ENCODE data around the gene AKR7A2. TPM values are rescaled to one million over a fixed set of nuclear protein-coding genes. Genes with fewer than 3 reads are reported as not detected.

The AKR7A2 gene
- total RNA-seq (2014; rRNA removed; shearing (Covaris generic)) = 124 and 139 TPM in 2 replicates
- 119 and 160 TPM in 2 replicates for polyA plus RNA-seq (2015; cell fraction: cytosol; rRNA removed)
- 62.8 and 78.3 TPM in 2 replicates for polyA plus RNA-seq (2015; cell fraction: nucleus; rRNA removed)

DNA sequence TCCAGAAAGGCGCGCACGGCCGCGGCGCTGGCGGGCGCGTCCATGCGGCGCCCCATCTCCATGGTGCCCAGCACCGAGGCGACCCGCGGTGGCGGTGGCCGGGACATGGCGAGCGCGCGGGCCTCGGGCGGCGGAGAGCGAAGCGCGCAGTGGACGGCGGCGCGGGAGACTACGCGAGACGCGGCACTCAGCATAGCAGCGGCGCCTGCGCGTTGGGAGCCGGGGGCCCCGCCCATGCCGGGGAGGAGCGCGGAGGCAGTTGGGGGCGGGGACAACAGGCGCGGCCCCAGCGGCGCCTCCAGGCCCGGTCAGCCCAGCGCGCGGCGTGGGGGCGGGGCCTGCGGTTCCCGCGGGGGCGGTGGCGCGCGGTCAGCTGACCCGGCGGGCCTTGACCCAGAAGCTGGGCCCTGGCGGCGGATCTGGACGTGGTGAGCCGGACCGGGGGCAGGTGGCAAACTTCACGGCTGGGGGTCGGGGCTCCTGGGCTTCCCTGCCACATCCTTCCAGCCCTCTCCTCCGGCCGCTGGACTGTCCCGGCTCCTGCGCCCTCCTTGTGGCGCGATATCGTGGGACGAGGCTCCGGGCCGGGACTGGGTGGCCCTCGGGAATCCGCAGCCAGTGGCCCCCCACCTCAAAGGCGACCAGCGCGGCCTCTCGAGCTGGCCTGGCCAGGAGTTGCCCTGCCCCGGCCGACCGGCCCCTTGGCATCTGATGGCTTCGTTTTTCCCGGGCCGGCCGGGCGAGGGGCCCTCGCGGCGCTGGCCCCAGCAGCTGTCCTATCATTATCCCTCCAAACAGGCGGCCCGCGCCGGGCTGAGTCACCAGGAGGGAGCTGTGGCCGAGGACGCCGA is at the start of gene AKR7A2, which contains the start of gene SLC66A1:
TSS of gene AKR7A2 (minus strand) at position 214 of the 851 bp plus-strand sequence. CDS start at position 194, 20 bp downstream.
TSS of gene SLC66A1 (plus strand) at position 396 of the 851 bp plus-strand sequence. CDS start 5,352 bp downstream, outside the sequence.
- DNase-seq (ENCODE audit: low read depth) = peak; percentile 88

DNA sequence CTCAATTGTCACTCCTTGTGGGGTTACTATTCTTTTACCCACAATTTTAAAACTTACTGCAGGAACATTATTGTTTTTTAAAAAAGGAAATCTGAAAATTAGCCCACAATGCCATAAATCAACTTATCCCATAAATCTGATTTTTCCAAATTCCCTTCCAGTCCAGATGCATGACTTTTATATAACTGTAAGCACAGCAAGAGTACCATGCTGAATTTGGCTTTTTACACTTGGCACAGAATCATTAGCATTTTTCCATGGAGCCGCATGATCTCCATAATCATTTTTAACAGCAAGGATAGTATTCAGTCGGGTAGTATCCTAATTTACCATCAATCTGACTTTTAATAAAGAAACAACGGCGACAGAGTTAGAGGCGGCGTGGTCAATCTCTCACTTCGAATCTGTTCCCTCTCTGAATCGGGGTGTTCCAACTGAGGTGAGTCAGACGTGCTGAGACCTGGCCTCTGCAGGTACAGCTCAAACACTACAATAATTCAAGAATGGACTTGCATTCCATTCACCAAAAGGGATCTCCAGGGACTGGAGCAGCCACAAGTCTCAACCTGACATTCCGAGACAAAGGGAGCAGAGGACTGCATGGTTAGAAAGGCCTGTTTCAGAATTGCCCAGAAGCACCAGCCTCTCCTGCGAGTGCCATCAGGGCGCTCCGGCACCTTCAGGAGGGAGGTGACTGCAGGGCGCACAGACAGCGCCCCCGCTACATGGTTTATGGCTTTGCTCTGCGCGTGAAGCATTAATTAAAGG is 49.1 kb upstream of the AKR7A2 start:
- DNase-seq (ENCODE audit: low read depth) = no peak

DNA sequence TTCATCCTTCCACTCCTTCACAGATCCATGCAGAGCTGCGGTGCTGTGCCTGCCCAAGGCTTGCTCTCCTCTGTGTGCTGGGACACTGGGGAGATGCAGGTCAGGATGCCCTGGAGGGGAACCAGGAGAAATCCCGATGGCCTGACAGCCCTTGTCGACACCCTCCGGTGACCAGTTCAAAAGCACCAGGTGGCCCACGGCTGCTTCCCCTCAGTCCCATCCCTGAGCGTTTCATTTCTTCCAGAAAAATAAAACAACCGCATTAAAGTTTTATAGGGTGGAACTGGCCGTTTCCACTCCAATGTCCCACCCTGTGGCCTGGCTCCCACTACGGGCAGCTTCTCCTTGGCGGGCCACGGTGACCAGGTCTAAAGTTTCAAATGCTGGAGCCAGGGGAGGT is 48.5 kb upstream of the AKR7A2 start:
- no peak for DNase-seq (ENCODE audit: low read depth)

DNA sequence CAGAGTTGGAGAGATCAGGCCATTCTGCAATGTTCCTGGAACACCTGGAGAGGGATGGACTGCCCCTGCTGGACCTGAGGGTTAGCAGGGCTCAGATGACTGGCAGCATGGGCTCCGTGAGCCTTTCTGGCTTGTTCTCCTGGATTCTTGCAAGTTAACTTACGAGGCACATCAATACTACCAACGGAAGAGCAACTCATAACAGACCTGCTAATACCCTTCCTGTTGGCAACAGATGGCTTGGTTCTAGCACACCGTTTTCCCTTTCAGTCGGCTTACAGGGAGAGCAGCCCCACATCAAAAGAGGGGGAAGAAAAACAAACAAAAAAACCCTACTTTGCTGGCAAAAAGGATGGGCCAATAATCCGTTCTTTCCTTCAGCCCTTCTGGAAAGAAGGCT is 48.1 kb upstream of the AKR7A2 start:
- no peak for DNase-seq (ENCODE audit: low read depth)

DNA sequence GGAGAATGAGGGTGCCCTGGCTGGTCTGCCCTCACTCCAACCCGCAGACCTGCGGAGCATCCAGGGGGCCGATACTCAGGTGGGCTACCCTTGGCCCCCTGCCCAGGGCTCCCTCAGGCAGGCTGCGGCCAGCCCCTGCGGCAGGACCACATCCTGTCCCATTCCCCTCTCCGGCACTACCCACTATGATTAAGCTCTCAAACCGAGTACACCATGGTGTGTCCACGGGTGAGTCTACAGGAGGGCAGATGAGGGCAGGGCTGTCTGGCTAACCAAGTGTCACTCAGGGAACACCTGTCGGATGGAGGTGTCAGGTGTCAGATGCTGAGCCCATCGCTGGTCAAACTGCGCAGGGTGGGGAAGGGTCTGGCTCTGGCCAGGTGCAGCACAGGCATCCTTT is 47.4 kb upstream of the AKR7A2 start:
- no peak for DNase-seq (ENCODE audit: low read depth)

DNA sequence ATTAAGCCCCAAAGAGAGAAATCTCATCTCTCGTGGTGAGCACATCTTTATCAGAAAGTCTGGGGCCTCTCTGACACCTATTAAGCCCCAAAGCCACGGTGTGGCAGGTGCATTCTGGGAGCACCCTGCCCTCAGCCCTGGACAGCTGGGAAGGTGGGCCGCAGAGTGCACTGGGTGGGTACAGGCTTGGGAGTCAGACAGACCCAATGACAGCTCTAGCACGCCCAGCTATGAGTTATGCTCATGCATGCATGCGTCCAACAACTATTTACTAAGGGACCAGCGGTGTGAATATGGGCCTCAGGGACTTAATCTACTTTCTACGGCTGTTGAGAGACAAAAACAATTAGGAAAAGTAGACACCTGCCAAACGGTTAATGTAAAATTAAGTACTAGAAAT is 46.8 kb upstream of the AKR7A2 start:
- no peak for DNase-seq (ENCODE audit: low read depth)

DNA sequence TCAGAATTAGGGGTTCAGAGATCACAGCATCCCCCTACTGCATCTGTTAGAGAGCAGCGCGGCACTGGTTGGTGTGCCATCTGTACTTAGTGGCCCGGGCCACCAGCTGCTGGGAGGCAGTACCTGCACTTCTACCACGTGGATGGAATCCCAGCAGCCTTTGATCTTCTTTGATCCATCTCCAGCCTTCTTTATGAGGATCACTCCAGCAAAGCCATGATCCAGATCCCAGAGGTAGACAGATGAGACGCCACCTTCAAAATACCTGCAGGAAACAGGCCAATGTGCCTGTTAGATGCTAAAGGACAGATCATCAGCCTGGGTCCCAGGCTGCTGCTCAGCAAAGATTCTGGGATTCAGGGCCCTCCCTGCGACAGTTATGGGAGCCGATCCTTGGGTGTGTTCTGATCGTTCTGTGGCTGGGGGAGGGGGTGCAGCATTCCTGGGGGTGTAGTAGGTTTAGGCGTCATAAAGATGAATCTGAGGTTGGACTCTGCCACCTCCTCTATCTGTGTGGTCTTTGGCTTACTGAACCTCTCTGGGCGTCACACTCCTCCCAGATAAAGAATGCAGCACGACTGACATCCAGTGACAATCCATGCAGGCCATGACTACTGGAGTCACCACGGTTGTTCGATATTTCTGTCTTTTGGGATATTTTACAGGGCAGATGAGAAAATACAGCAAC is 45.5 kb upstream of the AKR7A2 start:
- no peak for DNase-seq (ENCODE audit: low read depth)

DNA sequence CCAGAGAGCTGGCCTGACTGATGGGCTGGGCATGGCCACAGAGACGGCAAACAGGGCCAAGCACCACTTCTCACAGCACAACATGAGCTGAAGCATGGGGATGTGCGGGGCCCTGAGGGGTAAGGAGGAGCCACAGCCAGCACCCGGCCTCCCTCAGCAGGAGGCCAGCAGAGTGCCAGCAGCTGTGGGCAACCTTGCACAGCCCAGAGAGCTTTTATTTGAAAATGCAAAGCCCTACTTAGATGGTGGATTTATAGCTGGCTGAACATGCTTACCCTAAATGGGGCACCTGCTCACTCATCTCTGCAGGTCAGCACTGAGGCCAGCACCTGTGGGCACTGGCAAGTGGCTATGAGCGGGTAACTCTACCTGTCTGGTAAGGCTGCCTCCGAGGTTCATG is 44.3 kb upstream of the AKR7A2 start:
- DNase-seq (ENCODE audit: low read depth) = no peak

DNA sequence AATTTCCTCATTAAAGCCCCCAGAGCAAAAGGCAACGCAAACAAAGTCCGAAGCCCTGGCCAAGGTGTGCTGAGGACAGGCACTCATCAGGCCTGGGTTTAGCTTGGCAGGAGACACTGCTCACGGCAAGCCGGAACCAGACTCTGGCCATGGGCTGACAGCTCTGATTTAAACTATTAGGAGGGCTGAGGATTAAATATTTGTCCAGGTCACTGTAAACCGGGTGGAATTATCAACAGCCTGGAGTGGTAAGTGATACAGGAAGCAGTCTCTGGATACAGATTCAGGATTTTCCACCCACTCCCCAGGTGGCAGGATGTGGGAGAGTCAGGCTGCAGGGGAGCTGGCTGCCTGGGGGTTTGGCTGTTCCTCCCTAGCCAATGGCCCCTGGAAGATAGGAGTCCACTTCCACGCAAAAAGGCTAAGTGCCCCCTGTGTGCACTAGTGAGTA is 42.6 kb upstream of the AKR7A2 start:
- DNase-seq (ENCODE audit: low read depth) = no peak

DNA sequence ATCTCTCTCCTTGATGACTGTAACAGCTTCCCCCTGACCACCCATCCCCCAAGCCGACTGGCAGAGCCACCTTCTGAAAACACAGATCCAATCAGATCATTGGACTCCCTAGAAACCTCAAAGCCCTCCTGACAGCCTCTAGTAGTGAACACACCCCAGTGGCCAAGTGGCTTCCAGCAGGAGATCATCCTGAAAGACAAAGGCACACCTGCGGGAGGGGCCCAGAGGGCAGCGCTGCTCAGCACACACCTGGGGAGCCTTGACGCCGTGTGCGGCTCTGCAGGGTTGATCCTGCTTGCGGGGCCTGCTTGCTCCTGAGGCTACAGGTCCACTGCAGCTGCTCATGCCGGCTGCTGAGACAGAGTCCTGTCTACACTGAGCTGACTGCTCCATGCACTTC is 41.7 kb upstream of the AKR7A2 start:
- no peak for DNase-seq (ENCODE audit: low read depth)

DNA sequence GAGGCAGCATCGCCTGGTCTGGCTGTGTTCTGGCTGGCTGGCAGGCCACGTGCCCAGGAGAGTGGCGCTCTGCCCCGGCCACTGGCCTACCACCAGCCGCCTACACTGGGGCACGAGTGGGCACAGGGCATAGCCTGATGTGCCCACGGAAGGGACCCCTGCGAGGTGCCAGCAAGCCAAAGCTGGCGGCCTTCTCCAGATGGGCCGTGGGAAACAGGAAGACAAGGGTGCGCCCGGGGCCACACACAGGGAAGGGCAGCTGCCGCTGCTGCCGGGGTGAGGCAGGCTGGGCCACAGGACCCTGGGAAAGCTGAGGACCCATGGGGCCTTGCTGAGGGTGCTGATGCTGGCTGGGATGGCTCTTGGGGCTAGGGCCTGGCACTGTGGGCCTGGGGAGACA is 40.9 kb upstream of the AKR7A2 start:
- no peak for DNase-seq (ENCODE audit: low read depth)

DNA sequence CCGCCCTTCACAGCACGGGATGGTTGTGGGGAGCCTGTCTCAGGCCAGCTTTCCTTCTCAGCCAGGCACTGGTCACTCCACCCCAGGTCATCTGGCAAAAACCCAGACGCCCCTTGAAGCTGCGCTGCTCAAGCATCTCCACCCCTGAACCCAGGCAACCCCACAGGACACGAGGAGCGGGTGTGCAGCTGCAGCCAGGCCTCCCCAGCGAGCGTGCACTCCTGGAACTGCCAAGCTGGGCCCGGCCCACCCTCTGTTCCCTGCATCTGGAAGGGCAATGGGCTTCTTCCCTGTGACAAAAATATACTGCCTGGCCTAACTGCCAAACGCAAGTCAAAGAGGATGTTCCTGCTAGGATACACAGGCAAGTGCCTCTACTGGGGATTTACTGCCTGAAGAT is 39.9 kb upstream of the AKR7A2 start:
- DNase-seq (ENCODE audit: low read depth) = no peak

DNA sequence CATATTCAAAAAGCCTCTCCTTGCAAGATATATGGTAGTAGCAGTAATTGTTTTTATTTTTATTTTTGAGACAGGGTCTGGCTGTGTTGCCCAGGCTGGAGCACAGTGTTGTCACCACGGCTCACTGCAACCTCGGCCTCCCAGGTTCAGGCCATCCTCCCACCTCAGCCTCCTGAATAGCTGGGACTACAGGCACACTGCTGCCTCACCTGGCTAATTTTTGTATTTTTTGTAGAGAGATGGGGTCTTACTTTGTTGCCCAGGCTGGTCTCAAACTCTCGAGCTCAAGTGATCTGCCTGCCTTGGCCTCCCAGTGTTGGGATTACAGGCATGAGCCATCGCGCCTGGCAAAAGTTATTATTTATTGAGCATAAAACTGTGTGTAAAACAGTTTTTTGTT is 38.6 kb upstream of the AKR7A2 start:
- no peak for DNase-seq (ENCODE audit: low read depth)

DNA sequence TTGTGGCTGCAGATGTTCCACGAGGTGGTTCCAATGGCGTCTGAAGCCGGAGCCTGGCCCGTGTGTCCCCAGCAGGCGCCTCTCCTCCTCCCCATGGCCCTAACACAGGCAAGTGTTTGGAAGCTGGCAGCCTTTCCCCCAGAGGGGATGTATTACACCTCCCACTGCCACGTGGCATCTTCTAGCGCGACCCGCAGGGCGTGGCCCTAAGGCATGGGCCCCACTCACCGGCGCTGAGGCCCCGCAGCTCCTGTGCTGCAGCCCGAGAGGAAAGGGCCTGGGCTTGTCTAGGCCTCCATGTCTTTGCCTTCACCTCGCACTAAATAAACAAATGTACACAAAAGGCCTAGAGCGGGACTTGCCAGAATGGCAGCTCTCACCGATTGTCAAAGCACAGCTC is 38.1 kb upstream of the AKR7A2 start:
- no peak for DNase-seq (ENCODE audit: low read depth)

DNA sequence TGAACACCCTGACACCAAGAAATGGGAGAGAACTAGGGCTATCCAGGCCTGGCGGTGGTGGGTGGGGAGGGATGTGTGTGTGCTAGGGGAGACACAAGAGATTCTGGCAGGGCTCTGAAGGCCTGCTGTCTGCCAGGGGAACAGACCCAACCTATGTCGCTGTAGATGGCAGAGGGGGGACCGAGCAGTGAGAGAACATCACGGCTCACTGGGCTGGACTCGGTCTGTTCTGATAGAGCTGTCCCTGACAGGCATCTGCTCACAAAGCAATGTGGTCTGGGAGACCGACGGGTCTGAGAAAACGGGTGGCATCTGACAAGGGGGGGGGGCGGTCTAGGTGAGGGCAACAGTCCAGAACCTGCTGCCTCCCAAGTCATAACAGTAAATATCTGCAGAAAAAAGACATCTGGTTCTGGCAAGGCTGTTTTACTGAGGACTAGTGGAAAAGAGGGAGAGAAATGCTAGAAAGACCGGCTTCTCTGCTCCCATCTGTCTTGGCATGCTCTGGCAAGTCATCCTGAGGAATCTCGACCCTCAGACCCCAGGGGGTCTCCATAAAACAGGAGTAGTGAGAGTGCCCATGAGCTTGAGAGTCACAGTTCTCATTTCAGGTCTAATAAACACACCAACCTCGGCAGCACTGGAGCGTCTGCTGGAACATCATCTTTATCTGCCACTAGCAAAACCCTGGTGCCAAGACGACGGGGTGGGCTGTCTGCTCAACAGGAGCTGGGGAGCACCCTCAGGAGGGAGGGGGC is 36.7 kb upstream of the AKR7A2 start:
- DNase-seq (ENCODE audit: low read depth) = no peak

DNA sequence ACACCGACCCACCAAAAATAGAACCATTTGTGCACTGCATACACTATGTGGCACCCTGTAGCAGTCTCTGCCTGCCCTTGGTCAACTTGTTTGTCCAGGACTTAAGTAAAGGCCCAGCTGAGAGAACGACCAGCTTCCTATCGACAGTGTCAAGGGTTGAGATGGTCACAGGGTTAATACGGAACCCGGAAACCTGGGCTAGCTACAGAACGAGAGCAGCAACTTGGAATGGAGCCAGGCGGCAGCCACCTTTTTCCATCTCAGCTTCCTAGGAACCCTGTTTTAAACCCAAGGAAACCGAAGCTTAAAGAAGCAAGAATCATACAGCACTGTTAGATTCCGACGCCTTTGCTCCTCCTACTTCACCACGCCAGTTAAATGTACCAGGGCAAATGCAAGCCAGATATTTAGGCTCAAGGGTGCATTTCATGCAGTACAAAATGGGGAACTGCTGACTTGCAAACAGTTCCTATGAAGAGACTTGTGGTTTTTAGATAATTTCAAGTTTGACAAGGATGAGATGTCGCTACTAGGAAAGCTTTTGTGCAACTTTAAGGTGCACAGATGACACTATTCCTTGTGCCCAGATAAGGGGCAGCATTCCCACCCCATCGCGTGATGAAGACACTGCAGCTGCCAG is 35.7 kb upstream of the AKR7A2 start:
- DNase-seq (ENCODE audit: low read depth) = no peak

DNA sequence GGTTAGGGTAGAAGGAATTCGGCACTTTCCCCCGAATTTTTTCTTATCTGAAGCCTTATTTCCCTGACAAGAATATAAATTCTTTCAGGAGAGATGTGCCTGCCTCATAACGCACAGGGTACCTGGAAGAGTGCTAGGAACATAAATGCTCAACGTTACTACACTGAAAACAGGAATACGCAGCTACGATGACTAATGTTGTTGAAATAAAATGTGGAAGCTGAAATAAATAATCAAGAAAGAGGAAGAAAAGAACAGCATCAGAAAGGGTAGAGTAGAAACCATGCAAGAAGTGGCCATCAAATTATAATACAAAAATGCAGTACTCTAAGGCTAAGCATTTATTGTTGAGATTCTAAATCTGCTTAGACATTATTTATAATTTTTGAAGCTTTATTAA is 34.1 kb upstream of the AKR7A2 start:
- DNase-seq (ENCODE audit: low read depth) = no peak

DNA sequence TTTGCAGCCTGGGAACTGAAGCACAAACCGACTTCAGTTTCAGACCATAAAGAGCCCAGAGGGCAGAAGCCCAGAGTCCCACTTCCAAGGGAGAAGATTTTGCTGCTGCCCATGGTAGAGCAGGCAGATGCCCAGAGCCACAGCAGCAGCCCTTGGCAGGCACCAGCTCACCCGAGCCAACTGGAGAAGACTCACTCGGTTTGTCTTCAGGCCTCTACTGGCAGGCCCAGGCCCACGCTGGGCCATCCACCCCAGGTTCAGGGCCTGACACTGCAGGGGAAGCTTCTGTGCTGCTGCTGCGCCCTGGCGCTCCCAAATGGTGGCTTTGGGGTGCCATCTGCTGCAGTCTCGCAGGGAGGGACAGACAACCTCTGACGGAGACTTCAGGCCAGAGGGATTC is 33.4 kb upstream of the AKR7A2 start:
- no peak for DNase-seq (ENCODE audit: low read depth)

DNA sequence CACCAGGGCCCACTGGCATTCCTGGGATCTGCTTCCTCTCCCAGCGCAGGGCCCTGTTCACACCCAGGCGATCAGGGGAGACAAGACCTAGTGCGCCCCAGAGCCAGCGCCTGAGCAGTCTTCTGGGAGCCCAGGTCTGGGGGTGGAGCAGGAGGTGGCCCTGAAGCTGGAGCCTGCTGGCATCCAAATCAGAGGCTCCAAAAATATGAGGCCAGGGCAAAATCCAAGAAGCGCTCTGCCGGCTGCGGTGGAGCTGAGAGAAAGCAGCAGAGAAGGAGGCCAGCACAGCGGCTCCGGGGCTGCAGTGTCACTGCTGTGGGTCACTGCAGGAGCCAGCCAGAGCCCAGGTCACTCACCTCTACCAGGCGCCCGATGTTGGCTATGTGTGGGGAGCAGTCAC is 32.9 kb upstream of the AKR7A2 start:
- no peak for DNase-seq (ENCODE audit: low read depth)

DNA sequence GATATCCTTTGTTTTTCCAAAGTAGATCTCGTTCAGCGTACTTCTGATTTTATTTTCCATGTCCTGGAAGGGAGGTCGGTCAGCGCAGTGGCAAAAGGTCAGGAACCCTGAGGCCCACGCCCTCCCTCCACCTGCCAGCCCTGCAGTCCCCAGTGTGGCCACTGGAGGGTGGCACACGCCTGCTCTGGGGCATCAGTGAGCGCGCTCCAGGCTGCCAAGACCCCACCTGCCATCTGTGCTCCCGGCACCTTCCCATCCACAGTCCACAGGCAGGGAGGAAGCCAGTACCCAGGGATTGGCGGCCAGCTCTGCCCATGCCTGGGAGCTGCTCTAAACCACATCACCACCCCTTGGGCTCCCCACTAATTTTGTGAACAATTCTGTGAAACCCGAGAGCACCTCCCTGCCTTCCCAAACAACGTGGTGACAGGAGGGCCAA is 32.4 kb upstream of the AKR7A2 start:
- DNase-seq (ENCODE audit: low read depth) = peak; percentile 24

Data from HT1080 (cell line).